Stimulated activated CD8-positive, alpha-beta memory T cell treated with anti-CD3 and anti-CD28 coated beads, Interleukin-7, amount 100 ng/mL, for 4 hours (primary cell): Measurements from ENCODE around the gene MYOM3.
A peak's percentile ranks its signal among the peaks of the same experiment; 100 is the strongest.

Experiments
- DNase-seq, 2 donors: peaks; one replicate each; pipeline ENCODE4 v3.0.0-alpha.2; 2020; ENCODE audit warnings: low read depth in 2 of 2

Gene MYOM3

GRCh38 chr1:24111996-24112779 lies at the start of gene MYOM3:
Gene MYOM3, minus strand, starts transcription at chr1:24112135. Its CDS starts 3,499 bp downstream, at chr1:24108636.
- DNase-seq: peak; percentile 22 to 26

GRCh38 chr1:24161270-24161669 lies 49.3 kb upstream of the MYOM3 start:
- no peak for DNase-seq

- no peak for DNase-seq
These were observed 47.4 kb upstream of the MYOM3 start for GRCh38 chr1:24159366-24159765.

GRCh38 chr1:24157918-24158481 lies 46.1 kb upstream of the MYOM3 start:
- no peak for DNase-seq

GRCh38 chr1:24156542-24157260 lies 44.8 kb upstream of the MYOM3 start:
- DNase-seq: no peak

- DNase-seq: no peak
These were observed 43.3 kb upstream of the MYOM3 start for GRCh38 chr1:24155011-24155782.

GRCh38 chr1:24154215-24154614 lies 42.3 kb upstream of the MYOM3 start:
- DNase-seq: no peak

- DNase-seq: no peak
These were observed 40.9 kb upstream of the MYOM3 start for GRCh38 chr1:24152631-24153494.

GRCh38 chr1:24151175-24151533 lies 39.2 kb upstream of the MYOM3 start:
- DNase-seq: no peak

GRCh38 chr1:24150234-24151174 lies 38.6 kb upstream of the MYOM3 start:
- peak; percentile 72 to 73 for DNase-seq

GRCh38 chr1:24149866-24150233 lies 37.9 kb upstream of the MYOM3 start:
- DNase-seq: peak; percentile 39 to 44

- no peak for DNase-seq
These were observed 35.9 kb upstream of the MYOM3 start for GRCh38 chr1:24147816-24148215.

GRCh38 chr1:24147194-24147593 lies 35.3 kb upstream of the MYOM3 start:
- no peak for DNase-seq

- no peak for DNase-seq
These were observed 30.9 kb upstream of the MYOM3 start, which contains the start of gene IL22RA1 for GRCh38 chr1:24142546-24143534. Gene IL22RA1, minus strand, starts transcription at chr1:24143140. Its CDS starts 58 bp downstream, at chr1:24143082.

- DNase-seq: no peak
These were observed 29.5 kb upstream of the MYOM3 start for GRCh38 chr1:24141311-24141997.

GRCh38 chr1:24140741-24141181 lies 28.8 kb upstream of the MYOM3 start:
- no peak for DNase-seq

- no peak for DNase-seq
These were observed 28.0 kb upstream of the MYOM3 start for GRCh38 chr1:24139841-24140425.

- no peak for DNase-seq
These were observed 27.2 kb upstream of the MYOM3 start for GRCh38 chr1:24139222-24139489.
